GDM1 (cell line): ENCODE measurements around the gene NAA38.
"Not testable (repeated sequence)": the region's sequence is repeated elsewhere in the genome, so short reads cannot be mapped to it uniquely, and the experiment has no call there.

Source experiments
- DNase-seq: peaks from one replicate; lab custom pipeline; 2025; lab: John Stamatoyannopoulos, UW

Gene NAA38

DNA sequence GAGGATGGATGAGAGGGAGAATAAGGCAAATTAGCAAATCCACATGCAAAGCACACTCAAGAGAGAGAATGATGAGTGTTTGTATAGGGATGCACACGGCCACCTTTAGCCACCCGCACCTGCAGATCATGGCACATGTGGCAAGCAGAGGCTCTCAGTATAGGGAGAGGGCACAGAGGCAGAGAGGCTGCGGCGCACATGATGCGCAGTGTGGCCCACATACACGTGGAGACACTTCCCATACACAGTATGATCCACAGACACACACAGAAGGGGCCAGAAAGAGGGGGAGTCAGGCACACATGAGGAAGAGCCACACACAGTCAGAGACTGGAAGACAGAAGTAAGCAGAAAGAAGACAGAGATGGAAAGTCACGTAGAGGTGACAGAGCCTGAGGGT lies 24.7 kb upstream of the NAA38 start:
- DNase-seq, result peak; percentile 41

DNA sequence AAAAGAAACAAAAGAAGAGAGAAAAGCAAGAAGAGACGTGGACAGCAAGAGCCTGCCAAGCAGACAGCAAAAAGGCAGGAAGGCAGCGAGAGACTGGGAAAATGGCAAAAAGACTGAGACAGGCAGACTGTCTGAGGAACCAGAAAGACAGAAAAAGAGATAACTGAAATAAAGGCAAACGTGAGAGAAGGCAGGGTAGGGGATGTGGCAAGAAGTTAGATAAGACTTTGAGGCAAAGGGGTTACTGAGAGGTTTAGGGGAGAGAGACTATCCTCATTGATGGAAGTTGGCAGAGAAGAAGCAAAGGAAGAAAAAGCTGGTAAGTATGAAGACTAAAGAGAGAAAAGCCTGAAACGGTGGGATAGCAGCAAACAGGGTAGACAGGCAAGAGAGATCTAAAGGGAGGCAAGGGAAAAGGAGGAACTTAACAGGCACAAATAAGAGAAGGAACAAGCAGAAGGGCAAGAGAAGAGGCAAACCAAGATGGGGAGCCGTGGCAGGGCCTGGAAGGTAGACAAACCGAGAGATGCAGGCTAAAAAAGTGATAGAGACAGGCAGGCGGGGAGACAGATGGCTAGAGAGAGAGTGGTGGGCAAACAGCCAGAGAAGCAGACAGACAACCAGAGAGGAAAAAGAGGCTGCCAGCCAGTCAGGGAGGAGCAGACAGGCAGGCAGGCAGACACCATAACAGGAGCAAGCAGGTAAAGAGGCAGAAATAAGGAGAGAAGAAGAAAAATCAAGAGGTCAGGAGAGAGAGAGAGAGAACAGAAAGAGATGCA lies 24.1 kb upstream of the NAA38 start:
- DNase-seq, result no peak

DNA sequence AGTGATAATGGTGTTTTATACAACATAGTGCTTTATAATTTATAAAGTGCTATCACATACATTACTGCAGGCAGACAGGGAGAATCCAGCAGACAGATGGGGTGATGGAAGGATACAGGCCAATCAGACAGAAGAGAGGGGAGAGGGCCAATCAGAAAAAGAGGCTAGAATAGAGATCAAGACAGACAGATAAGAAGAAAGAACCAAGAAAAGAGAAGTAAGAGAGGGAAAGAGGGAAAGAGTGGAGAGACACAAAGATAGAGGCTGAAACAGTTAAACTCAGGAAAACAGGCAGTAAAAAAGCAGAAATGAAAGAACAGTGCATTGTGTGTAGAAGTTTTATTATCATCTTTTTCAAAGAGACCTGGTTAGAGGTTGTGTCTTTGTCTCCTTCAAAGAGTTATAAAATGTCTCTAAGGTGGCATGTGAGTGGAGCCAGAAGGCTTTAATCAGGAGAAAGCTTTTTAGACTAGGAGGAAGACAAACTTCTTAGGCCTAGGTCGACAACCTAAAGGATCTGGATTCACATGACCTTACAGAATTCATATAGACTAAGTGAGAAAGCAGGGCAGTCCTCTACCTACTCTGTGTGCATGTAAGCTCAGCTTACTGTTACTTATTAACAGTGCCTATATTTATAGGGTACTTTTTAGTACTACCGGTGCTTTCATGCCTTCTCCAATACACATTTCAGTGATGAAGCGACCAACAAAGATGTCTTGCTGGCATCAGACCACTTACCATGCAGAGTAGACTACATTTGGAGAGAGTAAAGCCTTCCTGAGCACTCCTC lies 22.9 kb upstream of the NAA38 start:
- no peak for DNase-seq

DNA sequence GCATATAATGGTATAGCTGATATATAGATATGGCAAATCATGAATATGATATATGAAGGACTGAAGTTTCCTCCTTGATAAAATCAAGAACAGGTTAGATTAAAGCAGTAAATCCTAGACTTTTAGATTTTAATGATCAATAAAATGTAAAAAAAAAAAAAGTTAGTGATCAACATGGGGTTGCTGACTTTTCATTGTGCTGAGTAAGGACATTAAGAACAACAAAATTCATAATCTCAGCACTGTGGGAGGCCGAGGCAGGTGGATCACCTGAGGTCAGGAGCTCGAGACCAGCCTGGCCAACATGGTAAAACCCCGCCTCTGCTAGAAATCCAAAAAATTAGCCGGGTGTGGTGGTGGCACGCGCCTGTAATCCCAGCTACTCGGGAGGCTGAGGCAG lies 20.9 kb upstream of the NAA38 start:
- DNase-seq, result no peak

DNA sequence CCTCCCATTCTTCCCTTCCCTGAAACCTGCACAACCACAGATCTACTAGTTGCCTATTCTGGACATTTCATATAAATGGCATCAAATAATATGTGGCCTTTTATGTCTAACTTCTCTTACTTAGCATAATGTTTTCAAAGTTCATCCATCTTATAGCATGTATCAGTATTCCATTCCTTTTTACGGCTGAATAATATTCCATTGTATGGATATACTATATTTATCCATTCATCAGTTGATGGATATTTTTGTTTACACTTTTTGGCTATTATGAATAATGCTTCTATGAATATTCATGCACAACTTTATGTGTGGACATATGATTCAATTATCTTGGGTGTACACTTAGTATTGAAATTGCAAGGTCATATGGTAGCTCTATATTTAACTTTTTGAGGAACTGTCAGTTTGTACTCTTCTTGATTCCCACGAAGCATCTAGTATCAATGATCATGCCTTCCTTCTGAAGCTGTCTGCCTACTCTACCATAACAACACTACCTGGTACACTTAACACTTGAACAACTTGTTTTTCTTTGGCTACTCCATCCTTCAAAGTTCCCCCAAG lies 18.5 kb upstream of the NAA38 start:
- no peak for DNase-seq

DNA sequence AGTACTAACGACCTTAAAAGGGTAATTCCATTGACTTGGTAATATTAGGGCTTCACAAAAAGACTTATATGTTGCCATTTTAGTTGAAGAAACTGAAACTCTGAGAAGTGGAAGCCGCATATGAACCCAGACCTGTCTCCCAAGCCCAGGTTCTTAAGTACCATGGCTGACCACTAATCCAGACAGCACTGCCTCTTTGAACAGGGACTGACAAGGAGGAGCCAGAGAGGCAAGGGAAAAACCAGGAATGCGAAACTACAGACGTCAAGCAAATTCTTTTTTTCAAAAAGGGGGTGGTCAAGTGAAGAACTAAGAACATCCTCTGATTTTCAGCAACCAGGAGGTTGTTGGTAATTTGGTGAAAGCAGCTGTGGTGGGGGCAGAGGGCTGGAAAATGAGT lies 15.7 kb upstream of the NAA38 start:
- no peak for DNase-seq

DNA sequence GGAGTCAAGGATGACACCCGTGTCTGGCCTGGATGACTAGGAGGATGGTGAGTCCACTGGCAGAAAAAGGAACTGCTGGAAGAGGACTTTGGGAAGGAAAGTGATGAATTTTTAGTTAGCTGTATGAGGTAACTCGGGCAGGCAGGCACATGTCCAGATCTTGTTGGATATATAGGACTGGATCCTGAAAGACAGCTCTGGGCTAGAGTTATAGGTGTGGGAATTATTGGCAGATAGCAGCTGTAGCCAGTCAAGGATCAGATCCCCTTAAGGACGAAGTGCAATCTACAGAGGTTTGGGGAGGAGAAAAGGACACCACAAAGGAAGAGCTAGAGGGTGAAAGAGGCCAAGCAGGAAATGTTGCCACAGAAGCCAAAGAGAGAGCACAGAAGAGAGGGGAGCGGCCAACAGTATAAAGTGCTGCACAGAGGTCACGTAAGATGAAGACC lies 10.5 kb upstream of the NAA38 start:
- DNase-seq, result peak; percentile 66

DNA sequence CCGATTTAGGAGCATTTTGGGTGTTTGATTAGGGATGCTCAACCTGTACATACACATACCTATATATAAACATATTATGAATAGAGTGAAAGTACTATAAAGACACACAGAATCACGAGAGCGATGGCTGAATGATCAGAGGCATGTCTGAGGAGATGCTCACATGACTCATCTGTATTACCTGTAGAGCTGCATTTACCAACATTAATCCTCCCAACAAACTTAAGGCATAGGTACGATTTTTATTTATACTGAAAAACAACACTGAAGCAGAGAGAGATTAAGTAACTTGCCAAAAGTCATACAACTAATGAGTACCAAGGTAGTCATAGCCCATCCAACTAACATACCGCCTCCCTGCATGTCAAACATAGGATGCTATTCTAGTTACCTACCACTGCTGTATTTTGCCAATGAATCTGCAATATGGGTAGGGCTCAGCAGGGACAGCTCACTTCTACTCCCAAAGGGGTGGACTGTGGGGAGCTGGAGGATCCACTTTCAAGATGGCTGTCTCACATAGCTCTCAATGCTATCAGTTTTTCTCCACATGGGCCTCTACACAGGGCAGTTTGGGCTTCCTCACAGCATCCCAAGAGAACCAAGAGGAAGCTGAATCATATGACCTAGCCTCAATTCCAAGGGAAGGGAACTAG lies 7.8 kb upstream of the NAA38 start:
- DNase-seq, result no peak

DNA sequence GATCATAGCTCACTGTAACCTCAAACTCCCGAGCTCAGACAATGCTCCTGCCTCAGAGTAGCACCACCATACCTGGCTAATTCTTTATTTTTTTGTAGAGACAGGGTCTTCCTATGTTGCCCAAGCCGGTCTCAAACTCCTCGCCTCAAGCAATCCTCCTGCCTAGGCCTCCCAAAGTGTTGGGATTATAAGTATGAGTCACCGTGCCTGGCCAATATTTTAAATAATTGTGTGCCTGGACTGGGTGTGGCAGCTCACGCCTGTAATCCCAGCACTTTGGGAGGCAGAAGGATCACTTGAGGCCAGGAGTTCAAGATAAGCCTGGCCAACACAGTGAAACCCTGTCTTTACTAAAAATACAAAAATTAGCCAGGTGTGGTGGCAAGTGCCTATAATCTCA lies 7.0 kb upstream of the NAA38 start:
- DNase-seq, result not testable (repeated sequence)

DNA sequence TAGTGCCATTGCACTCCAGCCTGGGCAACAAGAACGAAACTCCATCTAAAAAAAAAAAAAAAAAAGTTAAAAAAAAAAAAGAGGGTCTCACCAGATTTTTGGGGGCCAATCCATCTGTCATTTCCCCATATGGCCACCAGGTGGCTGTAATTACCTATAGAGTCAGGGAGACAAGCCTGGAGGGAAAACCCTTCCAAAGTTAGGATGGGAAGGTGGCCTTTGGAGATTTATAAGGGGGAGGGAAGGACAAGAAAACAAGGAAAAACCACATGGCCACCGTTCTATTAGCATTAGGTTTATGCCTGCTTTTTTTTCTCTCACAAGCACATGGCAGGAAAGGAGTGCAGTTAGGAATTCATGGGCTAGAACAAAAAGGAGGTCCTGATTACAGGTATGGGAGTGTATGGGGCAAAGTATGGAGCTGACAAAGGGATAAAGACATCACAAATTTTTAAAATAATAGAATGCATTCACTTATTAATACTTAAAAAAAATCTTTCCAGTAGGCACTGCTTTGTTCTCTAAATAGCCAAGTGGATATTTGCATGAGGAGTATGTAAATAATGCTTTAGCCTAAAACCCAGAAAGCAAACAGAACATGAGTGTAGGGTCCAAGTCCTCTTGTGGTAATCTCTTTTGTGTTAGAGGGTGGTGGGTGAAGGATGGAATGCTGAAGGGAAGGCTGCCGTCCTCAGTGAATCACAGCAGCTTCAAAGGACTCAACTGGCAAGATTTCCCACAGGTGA lies 5.5 kb upstream of the NAA38 start:
- DNase-seq, result peak; percentile 15

DNA sequence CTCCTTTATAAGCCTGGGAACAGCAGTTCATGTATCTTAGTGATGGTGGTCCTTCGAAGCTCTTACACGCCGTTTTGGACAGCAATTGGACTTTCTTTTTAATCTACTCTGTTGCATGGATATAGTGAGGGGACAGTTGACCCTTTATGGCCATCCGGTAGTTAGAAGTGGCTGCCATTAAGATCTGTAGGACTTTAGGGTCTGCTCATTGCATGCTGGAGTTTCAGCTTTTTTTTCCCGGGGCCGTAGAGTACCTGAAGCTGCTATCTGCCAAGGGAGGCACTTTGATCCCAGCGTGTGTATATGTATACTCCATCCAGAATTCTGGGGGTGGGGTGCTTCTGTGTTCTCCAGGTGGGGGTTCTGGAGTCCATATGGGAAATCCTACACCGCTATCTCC lies 1.7 kb upstream of the NAA38 start:
- no peak for DNase-seq

DNA sequence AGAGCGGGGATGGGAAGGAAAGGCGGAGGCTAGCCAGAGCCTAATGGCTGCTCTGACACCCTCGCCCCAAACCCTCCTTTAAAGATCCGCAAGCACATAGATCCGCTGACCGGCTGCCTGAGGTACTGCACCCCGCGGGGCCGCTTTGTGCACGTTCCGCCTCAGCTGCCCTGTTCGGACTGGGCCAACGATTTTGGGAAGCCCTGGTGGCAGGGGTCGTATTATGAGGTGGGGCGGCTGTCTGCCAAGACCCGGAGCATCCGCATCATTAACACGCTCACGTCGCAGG lies 1.1 kb upstream of the NAA38 start:
- no peak for DNase-seq

DNA sequence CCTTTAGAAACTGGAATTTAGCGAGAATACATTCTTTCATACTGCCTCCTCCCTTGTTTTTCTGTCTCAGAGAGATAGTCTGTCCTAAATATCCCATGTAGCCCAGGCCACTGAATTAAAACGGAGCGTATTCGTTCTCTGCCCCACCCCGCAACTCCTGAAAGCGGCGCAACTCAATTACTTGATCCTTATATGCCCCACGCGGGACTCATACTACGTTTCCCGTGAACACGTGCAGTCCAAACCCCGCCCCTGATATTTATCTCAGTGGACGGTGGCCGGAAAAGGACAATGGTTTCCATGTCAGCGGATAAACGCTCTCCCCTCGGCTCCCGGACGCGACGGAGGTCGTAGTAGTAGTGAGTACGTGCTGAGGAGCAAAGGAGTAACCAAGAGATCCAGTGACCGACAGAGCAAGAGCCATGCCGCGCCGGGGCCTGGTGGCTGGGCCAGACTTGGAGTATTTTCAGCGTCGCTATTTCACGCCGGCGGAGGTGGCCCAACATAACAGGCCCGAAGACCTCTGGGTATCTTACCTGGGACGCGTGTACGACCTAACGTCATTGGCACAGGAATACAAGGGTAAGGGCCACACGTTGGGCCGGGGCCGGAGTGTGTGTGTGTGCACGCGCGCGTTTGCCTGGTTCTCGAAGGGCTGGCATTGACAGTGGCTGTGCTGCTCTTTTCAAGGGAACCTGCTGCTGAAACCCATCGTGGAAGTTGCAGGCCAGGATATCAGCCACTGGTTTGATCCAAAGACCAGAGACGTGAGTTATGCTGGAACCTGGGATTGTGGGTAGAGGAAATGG lies 558 bp upstream of the NAA38 start, which contains the start of gene CYB5D1:
Gene CYB5D1, plus strand, starts transcription at position 291 of the 809 bp plus-strand sequence. Its CDS starts 132 bp downstream, at position 423.
- peak; percentile 91 for DNase-seq

DNA sequence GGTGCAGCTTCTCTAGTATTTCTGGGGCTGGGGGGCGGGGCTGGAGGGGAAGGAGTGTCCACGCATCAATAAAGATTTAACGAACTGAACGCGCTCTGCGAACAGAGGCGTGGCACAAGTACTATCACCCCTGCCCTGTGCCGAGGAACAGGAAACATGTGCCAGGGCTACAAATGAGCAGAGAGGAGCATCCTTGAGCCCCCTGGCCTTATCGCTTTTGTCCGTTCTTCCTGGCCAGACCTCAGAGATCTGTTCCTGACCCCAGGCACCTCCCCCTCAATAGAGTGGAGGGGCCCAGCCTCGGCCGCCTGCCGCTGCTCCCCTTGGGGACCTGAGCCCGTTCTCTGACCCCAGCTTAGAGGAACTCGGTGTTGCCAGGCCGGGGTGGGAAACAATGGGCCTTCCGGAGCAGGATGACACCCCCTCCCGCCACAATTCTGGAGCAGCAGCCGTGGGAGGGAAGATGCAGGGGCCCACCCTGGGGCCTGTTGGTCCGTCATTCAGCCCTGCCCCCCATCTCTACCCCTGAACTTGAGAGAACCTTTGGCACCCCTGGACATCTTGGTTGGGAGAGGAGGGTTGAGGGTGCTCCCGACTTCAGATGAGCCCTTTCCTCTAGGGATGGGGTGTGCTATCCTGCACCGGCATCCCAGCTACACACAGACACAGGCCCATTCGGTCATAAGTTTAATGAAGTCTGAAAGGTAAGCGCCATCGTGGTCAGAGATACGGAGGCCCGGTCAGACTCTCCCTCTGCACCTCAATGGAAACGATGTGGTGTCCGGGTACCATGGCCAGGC lies 1.1 kb downstream of the NAA38 start:
- DNase-seq, result peak; percentile 60

DNA sequence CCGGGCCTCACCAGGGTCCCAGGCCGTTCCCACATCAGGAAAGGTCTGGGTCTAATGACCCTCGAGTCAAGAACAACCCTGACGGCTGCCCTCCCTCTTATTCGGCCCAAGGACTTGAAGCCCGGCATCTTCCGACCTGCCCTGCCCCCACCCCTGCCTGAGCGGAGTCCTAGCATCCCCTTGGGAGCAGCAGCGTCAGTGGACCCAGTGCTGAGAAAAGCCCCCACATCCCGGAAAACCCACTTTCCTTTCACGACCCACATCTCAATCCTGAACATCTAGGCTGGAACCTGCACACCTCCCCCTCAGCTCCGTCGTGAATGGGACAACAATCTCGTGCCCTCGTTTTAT lies 1.7 kb downstream of the NAA38 start:
- no peak for DNase-seq

DNA sequence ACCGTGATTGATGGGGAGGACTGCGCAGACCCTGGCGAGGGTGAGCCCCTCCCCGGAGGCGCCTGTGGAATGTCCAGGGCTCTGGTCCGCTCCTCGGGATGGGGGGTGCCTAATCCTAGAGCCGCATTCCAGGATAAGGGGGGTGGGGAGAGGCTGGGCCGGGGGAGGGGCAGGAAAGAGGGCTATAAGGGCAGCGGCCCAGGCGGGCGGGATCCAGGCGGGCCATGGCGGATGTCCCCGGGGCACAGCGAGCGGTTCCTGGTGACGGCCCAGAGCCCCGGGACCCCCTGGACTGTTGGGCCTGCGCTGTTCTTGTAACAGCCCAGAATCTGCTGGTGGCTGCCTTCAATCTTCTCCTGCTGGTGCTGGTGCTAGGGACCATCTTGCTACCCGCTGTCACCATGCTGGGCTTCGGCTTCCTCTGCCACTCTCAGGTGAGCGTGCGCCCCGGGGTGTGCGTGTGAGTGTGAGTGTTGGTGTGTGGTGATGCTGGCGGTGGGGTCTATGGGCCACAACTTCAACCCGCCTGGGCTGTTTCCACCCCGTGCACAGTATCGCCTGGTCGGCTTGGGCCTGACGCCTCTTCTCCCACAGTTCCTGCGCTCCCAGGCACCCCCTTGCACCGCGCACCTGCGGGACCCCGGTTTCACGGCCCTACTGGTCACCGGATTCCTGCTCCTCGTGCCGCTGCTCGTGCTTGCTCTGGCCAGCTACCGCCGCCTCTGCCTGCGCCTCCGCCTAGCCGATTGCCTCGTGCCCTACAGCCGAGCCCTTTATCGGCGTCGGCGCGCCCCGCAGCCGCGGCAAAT lies 2.3 kb downstream of the NAA38 start, which contains the start of gene TMEM88:
Gene TMEM88, plus strand, starts transcription at position 216 of the 809 bp plus-strand sequence. Its CDS starts 9 bp downstream, at position 225.
- no peak for DNase-seq

DNA sequence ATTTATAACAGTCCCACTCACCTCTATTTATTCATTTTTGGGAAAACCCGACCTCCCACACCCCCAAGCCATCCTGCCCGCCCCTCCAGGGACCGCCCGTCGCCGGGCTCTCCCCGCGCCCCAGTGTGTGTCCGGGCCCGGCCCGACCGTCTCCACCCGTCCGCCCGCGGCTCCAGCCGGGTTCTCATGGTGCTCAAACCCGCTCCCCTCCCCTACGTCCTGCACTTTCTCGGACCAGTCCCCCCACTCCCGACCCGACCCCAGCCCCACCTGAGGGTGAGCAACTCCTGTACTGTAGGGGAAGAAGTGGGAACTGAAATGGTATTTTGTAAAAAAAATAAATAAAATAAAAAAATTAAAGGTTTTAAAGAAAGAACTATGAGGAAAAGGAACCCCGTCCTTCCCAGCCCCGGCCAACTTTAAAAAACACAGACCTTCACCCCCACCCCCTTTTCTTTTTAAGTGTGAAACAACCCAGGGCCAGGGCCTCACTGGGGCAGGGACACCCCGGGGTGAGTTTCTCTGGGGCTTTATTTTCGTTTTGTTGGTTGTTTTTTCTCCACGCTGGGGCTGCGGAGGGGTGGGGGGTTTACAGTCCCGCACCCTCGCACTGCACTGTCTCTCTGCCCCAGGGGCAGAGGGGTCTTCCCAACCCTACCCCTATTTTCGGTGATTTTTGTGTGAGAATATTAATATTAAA lies 3.1 kb downstream of the NAA38 start:
- no peak for DNase-seq

DNA sequence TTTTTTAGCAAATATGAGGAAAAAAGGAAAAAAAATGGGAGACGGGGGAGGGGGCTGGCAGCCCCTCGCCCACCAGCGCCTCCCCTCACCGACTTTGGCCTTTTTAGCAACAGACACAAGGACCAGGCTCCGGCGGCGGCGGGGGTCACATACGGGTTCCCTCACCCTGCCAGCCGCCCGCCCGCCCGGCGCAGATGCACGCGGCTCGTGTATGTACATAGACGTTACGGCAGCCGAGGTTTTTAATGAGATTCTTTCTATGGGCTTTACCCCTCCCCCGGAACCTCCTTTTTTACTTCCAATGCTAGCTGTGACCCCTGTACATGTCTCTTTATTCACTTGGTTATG lies 3.7 kb downstream of the NAA38 start:
- no peak for DNase-seq
